CD4-positive, alpha-beta memory T cell (primary cell): Measurements from ENCODE around the gene NUP210. TPM values are rescaled to one million over a fixed set of nuclear protein-coding genes. Genes with fewer than 3 reads are reported as not detected.

Experiments
- CTCF ChIA-PET: fragments of 350-600 bp; sonication (Branson Sonifier 250); formaldehyde crosslinking; loops from one replicate; lab custom pipeline; 2021; ENCODE audit warnings: inconsistent platforms; ENCODE audit not compliant: partially characterized antibody; lab: Charles Lee
- POLR2A ChIA-PET: fragments of 350-600 bp; sonication (Branson Sonifier 250); formaldehyde crosslinking; loops from one replicate; lab custom pipeline; 2021; ENCODE audit not compliant: partially characterized antibody; lab: Charles Lee
- DNase-seq, 5 donors: peaks; one replicate each; pipeline versions ENCODE4 v3.0.0 to v3.0.0-alpha.2; 2020 to 2022; ENCODE audit warnings: mixed read lengths in 1 of 5
- H3K27ac ChIP-seq: one replicate; pipeline ENCODE4 v1.7.0; 2013; ENCODE audit warnings: low read depth, low read length
- H3K27me3 ChIP-seq: 2 replicates; pipeline ENCODE4 v1.7.0; 2013; ENCODE audit warnings: mild to moderate bottlenecking, low read length, moderate library complexity; ENCODE audit not compliant: insufficient read depth
- H3K36me3 ChIP-seq: 2 replicates; pipeline ENCODE4 v1.7.0; 2013; ENCODE audit warnings: mild to moderate bottlenecking, low read length, moderate library complexity; ENCODE audit not compliant: insufficient read depth
- H3K4me1 ChIP-seq: 2 replicates; pipeline ENCODE4 v1.7.0; 2013; ENCODE audit warnings: mild to moderate bottlenecking, low read length, moderate library complexity; ENCODE audit not compliant: insufficient read depth
- H3K4me3 ChIP-seq, 2 donors: one replicate each; pipeline ENCODE4 v1.7.0; 2013; ENCODE audit warnings: low read length in 2 of 2, mild to moderate bottlenecking in 1 of 2
- H3K9me3 ChIP-seq, 2 donors: one replicate each; pipeline ENCODE4 v1.7.0; 2013; ENCODE audit warnings: low read length in 2 of 2, control low read depth in 1 of 2; ENCODE audit not compliant: control insufficient read depth in 1 of 2
- H3K27ac Mint-ChIP-seq, 7 donors: one replicate each; pipeline ENCODE4 v1.8.0; 2020 to 2021; ENCODE audit warnings: mixed read lengths in 7 of 7, mild to moderate bottlenecking in 6 of 7, inconsistent platforms in 3 of 7, moderate library complexity in 3 of 7
- H3K27me3 Mint-ChIP-seq, 2 donors: one replicate each; pipeline ENCODE4 v1.8.0; 2020 to 2021; ENCODE audit warnings: mixed read lengths in 2 of 2
- H3K36me3 Mint-ChIP-seq, 2 donors: one replicate each; pipeline ENCODE4 v1.8.0; 2020 to 2021; ENCODE audit warnings: mixed read lengths in 2 of 2, inconsistent platforms in 1 of 2, mild to moderate bottlenecking in 1 of 2
- H3K4me1 Mint-ChIP-seq, 4 donors: one replicate each; pipeline ENCODE4 v1.8.0; 2020 to 2021; ENCODE audit warnings: mixed read lengths in 4 of 4, mild to moderate bottlenecking in 1 of 4
- H3K4me3 Mint-ChIP-seq, 8 donors: one replicate each; pipeline ENCODE4 v1.8.0; 2020 to 2021; ENCODE audit warnings: mixed read lengths in 8 of 8, mild to moderate bottlenecking in 7 of 8, moderate library complexity in 6 of 8, inconsistent platforms in 3 of 8
- H3K9me3 Mint-ChIP-seq, 8 donors: one replicate each; pipeline ENCODE4 v1.8.0; 2020 to 2021; ENCODE audit warnings: mixed read lengths in 8 of 8, mild to moderate bottlenecking in 5 of 8, inconsistent platforms in 3 of 8, moderate library complexity in 1 of 8
- intact Hi-C: fragments of 100-400 bp; cut with micrococcal nuclease; formaldehyde crosslinking; loops from one replicate; pipeline ENCODE4 v1.15.1; 2023
- polyA plus RNA-seq, 2 donors: library from polyadenylated mRNA; unstranded; fragments of 300-500 nt; fragmentation: Illumina TruSeq; gene quantifications; one replicate each; pipeline ENCODE4 v1.2.3, GENCODE V29; 2021
- total RNA-seq, 2 experiments: library from RNA; stranded (reverse); gene quantifications; one replicate each; pipeline ENCODE4 v1.2.3, GENCODE V29; 2021

NUP210 gene
- total and polyA plus RNA-seq, 4 experiments from 2014 or later, result 20.5 to 149 (median 110) TPM

- Mint-ChIP-seq H3K4me1 (peaks cover 17 to 43% (median 20%) of the 10 kb centered on the region in 4 donors), H3K36me3 (peaks cover 28 to 45% of the 10 kb centered on the region in 2 donors), H3K9me3 (no peaks in the 10 kb centered on the region), H3K27ac (peak overlapping the region in 1 of 7 donors; percentile 16), H3K27me3 (no peaks in the 10 kb centered on the region), H3K4me3 (no peak overlapping the region)
- intact Hi-C loops, result no loop called here
- peaks cover 38% of the 10 kb centered on the region for H3K36me3 ChIP-seq
- ChIA-PET POLR2A (no interaction called here), CTCF (interaction anchor here (1.5 kb wide), 1 partner anchor 28 kb away, joined by 3 read pairs; no protein-coding TSS in a partner anchor)
- no peak overlapping the region for H3K4me3 ChIP-seq
- H3K27me3 ChIP-seq, result no peaks in the 10 kb centered on the region
- H3K9me3 ChIP-seq, result no peaks in the 10 kb centered on the region
- no peak overlapping the region for H3K27ac ChIP-seq
- H3K4me1 ChIP-seq, result peaks cover 12% of the 10 kb centered on the region
- DNase-seq, result no peak
These were observed 19.9 kb downstream of the NUP210 start for GRCh38 chr3:13400114-13400673.

DNA sequence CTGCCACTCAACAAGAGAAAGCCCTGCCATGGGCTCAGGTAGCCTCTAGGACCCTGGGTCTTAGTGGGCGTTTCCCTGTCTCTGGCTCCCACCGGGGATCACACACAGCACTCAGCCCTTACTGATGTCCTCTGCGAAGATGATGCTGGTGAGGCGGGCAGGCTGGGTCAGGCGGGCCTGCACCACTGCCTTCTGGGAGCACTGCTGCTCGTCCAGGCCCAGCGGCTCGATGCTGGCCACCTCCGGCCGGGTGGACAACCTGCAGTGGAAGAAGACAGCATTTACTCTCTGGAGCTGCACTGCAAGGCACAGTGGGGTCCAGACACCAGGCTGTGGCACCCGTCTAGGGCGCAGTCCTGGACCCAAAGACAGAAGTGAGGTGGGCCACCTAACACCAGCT lies 20.5 kb downstream of the NUP210 start:
- H3K4me1 Mint-ChIP-seq, result peaks cover 15 to 37% (median 16%) of the 10 kb centered on the region in 4 donors
- Histone ChIP-seq H3K27ac (no peak overlapping the region), H3K4me1 (peaks cover 9% of the 10 kb centered on the region), H3K4me3 (no peak overlapping the region), H3K9me3 (no peaks in the 10 kb centered on the region), H3K36me3 (peaks cover 44% of the 10 kb centered on the region), H3K27me3 (no peaks in the 10 kb centered on the region)
- H3K4me3 Mint-ChIP-seq, result no peak overlapping the region
- POLR2A ChIA-PET, result no interaction called here
- CTCF ChIA-PET, result interaction anchor here (1.5 kb wide), 1 partner anchor 29 kb away, joined by 3 read pairs; no protein-coding TSS in a partner anchor
- peak overlapping the region in 1 of 7 donors; percentile 31 for H3K27ac Mint-ChIP-seq
- no peaks in the 10 kb centered on the region for H3K9me3 Mint-ChIP-seq
- H3K36me3 Mint-ChIP-seq, result peaks cover 32 to 51% of the 10 kb centered on the region in 2 donors
- DNase-seq, result no peak
- intact Hi-C loops, result no loop called here
- no peaks in the 10 kb centered on the region for H3K27me3 Mint-ChIP-seq

DNA sequence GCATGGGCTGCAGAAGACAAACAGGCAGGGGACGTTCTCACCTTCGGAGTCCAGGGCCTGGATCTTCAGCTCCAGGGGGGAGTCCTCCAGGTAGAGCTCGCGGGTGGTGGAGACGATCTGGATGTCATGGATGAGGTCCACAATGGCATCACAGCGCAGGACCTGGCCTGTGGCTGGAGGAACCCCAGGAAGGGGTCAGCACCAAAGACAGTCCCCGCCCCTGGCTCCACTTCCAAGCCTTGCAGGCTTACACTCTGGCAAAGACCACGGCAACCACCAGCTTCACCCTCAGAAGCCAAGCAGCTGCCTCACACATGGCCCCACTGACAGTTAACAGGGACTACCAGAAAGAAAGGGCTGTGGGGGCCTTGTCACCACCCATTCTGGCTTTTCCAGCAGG lies 22.8 kb downstream of the NUP210 start:
- no peaks in the 10 kb centered on the region for H3K9me3 Mint-ChIP-seq

GRCh38 chr3:13394363-13394762 lies 25.8 kb downstream of the NUP210 start:
- no peak overlapping the region for H3K27ac ChIP-seq
- Mint-ChIP-seq H3K27ac (peak overlapping the region in 4 of 7 donors; percentile 14 to 80 (median 26)), H3K36me3 (peaks cover 30 to 87% of the 10 kb centered on the region in 2 donors), H3K4me1 (peaks cover 4 to 15% (median 11%) of the 10 kb centered on the region in 4 donors), H3K27me3 (no peaks in the 10 kb centered on the region), H3K9me3 (no peaks in the 10 kb centered on the region), H3K4me3 (no peak overlapping the region)
- H3K27me3 ChIP-seq, result no peaks in the 10 kb centered on the region
- DNase-seq, result no peak
- H3K4me3 ChIP-seq, result no peak overlapping the region
- H3K9me3 ChIP-seq, result no peaks in the 10 kb centered on the region
- POLR2A ChIA-PET, result interaction anchor here (0.5 kb wide), 1 partner anchor 997 kb away, joined by 3 read pairs; no protein-coding TSS in a partner anchor
- intact Hi-C loops, result no loop called here
- no peaks in the 10 kb centered on the region for H3K4me1 ChIP-seq
- H3K36me3 ChIP-seq, result peaks cover 77% of the 10 kb centered on the region
- CTCF ChIA-PET, result interaction anchor here (1.2 to 6.3 kb wide), 4 partner anchors 11 to 58 kb away, joined by 3 to 118 read pairs (median 8); no protein-coding TSS in a partner anchor

More for the DNA sequence above, 22.8 kb downstream of the NUP210 start:
- POLR2A ChIA-PET, result no interaction called here
- H3K36me3 Mint-ChIP-seq, result peaks cover 26 to 67% of the 10 kb centered on the region in 2 donors
- intact Hi-C loops, result no loop called here
- DNase-seq, result no peak
- Histone ChIP-seq H3K4me1 (peaks cover 5% of the 10 kb centered on the region), H3K27ac (no peak overlapping the region), H3K36me3 (peaks cover 56% of the 10 kb centered on the region), H3K9me3 (no peaks in the 10 kb centered on the region), H3K4me3 (no peak overlapping the region), H3K27me3 (no peaks in the 10 kb centered on the region)
- no peak overlapping the region for H3K4me3 Mint-ChIP-seq
- no peak overlapping the region for H3K27ac Mint-ChIP-seq
- CTCF ChIA-PET, result no interaction called here
- peaks cover 6 to 27% (median 8%) of the 10 kb centered on the region in 4 donors for H3K4me1 Mint-ChIP-seq
- H3K27me3 Mint-ChIP-seq, result no peaks in the 10 kb centered on the region

DNA sequence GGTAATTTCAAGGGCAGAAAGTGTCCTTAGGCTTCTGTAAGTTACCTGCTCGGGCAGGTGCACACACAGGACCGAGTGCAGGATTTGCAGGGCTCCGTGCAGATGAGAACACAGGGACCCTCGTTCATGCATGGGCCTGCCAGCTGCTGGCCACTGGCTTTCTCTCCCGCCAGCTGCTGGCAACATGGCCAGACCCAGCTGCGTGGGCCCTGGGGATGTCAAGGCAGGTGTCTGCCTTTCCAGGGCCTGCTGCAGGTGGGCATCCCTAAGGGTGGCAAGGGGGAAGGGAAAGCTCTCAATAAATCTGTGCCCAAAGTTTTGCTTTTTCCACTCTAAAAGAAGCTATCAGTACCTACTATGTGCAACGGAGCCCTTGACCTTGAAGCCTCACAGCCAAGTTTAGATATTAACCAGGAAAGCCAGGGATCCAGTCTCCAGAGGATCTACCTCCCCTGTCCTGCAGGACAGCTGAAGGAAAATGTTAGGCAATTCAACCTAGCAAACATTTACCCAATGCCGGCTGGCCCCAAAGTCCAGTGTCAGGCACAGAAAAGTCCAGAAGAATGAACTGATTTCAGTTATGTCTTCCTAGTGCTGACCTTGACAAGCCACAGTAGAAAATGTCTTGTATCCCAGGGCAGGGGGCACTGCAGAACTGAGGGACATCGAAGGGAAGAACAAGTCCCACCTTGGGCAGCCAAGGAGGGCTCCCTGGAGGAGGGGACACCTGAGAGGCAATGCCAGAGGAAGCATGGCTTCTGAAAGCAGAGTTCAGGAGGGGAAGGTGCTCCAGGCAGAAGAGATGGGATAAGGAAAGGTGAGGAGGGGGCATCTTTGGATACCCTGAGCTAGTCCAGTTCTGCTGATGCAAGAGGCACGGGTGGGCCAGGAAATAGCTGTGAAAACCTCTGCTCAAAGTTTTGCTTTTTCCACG lies 26.4 kb downstream of the NUP210 start:
- H3K27me3 Mint-ChIP-seq, result no peaks in the 10 kb centered on the region
- H3K4me1 Mint-ChIP-seq, result peaks cover 6 to 15% (median 11%) of the 10 kb centered on the region in 4 donors
- no peaks in the 10 kb centered on the region for H3K9me3 Mint-ChIP-seq
- H3K27ac ChIP-seq, result no peak overlapping the region
- H3K27ac Mint-ChIP-seq, result peak overlapping the region in 4 of 7 donors; percentile 4 to 52 (median 28)
- H3K4me3 ChIP-seq, result no peak overlapping the region
- ChIA-PET CTCF (interaction anchor here (0.6 to 6.3 kb wide), 10 partner anchors 10 to 302 kb away, joined by 3 to 118 read pairs (median 6); no protein-coding TSS in a partner anchor), POLR2A (interaction anchor here (0.5 to 3.8 kb wide), 4 partner anchors 22 to 997 kb away, joined by 3 to 19 read pairs (median 4); no protein-coding TSS in a partner anchor)
- peaks cover 35 to 91% of the 10 kb centered on the region in 2 donors for H3K36me3 Mint-ChIP-seq
- peaks cover 82% of the 10 kb centered on the region for H3K36me3 ChIP-seq
- no peaks in the 10 kb centered on the region for H3K27me3 ChIP-seq
- H3K4me1 ChIP-seq, result no peaks in the 10 kb centered on the region
- H3K4me3 Mint-ChIP-seq, result no peak overlapping the region
- H3K9me3 ChIP-seq, result no peaks in the 10 kb centered on the region
- intact Hi-C loops, result no loop called here
- no peak for DNase-seq

DNA sequence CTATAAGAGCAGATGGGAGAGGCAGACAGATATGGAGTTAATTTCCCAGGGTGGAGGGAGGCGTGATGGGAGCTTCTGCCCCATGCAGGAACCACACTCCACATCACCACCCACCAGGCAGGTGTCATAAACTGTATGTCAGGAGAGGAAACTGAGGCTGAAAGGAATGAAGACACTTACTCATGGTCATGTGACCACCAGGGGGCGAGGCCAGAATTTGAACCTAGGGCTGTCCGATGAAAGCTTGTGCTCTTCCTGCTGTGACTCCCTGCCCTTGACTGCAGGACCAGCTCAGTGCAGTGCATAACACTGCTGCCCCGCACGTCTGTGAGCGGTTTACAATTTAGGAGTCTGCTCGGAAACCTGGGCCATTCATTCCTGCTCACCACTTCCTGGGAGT lies 28.8 kb downstream of the NUP210 start:
- Histone ChIP-seq H3K4me1 (peaks cover 3% of the 10 kb centered on the region), H3K36me3 (peaks cover 87% of the 10 kb centered on the region), H3K4me3 (no peak overlapping the region), H3K27me3 (no peaks in the 10 kb centered on the region), H3K9me3 (no peaks in the 10 kb centered on the region), H3K27ac (no peak overlapping the region)
- Mint-ChIP-seq H3K27ac (peak overlapping the region in 6 of 7 donors; percentile 30 to 92 (median 65)), H3K9me3 (no peaks in the 10 kb centered on the region), H3K4me1 (peaks cover 8 to 30% (median 15%) of the 10 kb centered on the region in 4 donors), H3K36me3 (peaks cover 47 to 96% of the 10 kb centered on the region in 2 donors), H3K4me3 (no peak overlapping the region), H3K27me3 (no peaks in the 10 kb centered on the region)
- DNase-seq, result peak in 4 of 5 donors; percentile 19 to 28 (median 22)
- intact Hi-C loops, result loop anchor here (1.0 to 2.0 kb wide), 2 partner anchors 23 to 61 kb away; no protein-coding TSS in a partner anchor
- ChIA-PET CTCF (interaction anchor here (0.6 to 6.3 kb wide), 12 partner anchors 10 to 299 kb away, joined by 3 to 118 read pairs (median 8); no protein-coding TSS in a partner anchor), POLR2A (interaction anchor here (0.9 to 3.8 kb wide), 4 partner anchors 24 to 61 kb away, joined by 3 to 23 read pairs (median 12); partner anchors contain the start of gene NUP210)
